HCT116 (cell line): ENCODE results near the gene THSD7B. TPM values are rescaled to one million over a fixed set of nuclear protein-coding genes. Genes with fewer than 3 reads are reported as not detected.

ENCODE experiments used
- ATAC-seq: fragments of 200-7000 bp; cut with Tn5 transposase; 2 replicates; pipeline ENCODE4 v1.9.1; 2020; ENCODE audit warnings: mild to moderate bottlenecking, moderate library complexity
- BruUV-seq: library from RNA; stranded (reverse); fragments of 400-500 nt; replicated peaks from 2 replicates; lab custom pipeline; 2021; lab: Mats Ljungman, UMichigan
- CTCF ChIA-PET: fragments of 300-600 bp; sonication (Branson Sonifier 250); formaldehyde crosslinking; loops from one replicate; lab custom pipeline; 2021; ENCODE audit warnings: antibody characterized with exemption; lab: Charles Lee
- POLR2A ChIA-PET: fragments of 300-600, 350-600 bp; sonication (Branson Sonifier 250); formaldehyde crosslinking; loops from one replicate; lab custom pipeline; 2021; ENCODE audit warnings: antibody characterized with exemption; lab: Charles Lee
- RAD21 ChIA-PET, 2 experiments: fragments of 300-600 bp; sonication (Branson Sonifier 250); formaldehyde crosslinking; loops; one replicate each; lab custom pipeline; 2023; ENCODE audit warnings: low total read pairs in 2 of 2; ENCODE audit not compliant: uncharacterized antibody in 2 of 2, unreplicated experiment in 2 of 2, low non-redundant PET in 1 of 2; lab: Charles Lee
- DNase-seq: peaks from one replicate; pipeline ENCODE4 v3.0.0-alpha.2; 2010; ENCODE audit warnings: low read depth, low spot score
- H2AFZ ChIP-seq: fragments of 200-600 bp; shearing (Covaris generic), sonication (generic); 2 replicates; pipeline ENCODE4 v1.6.1; 2017; ENCODE audit warnings: low read depth, mixed run types, mixed read lengths, antibody characterized with exemption, low read length; ENCODE audit not compliant: poor library complexity, severe bottlenecking
- H3K27ac ChIP-seq: 2 replicates; pipeline ENCODE4 v1.5.1; 2012; ENCODE audit warnings: low read depth, low read length
- H3K27me3 ChIP-seq: fragments of 200-600 bp; sonication (generic); 2 replicates; pipeline ENCODE4 v1.6.1; 2016; ENCODE audit warnings: mixed run types, low read length, mixed read lengths; ENCODE audit not compliant: insufficient read depth
- H3K36me3 ChIP-seq, 2 experiments: fragments of 200-500 bp in 1 of 2; fragments of 200-600 bp in 1 of 2; sonication (Bioruptor generic) in 1 of 2; sonication (generic) in 1 of 2; 2 replicates each; pipeline versions ENCODE4 v1.5.1 to v1.6.1; 2014 to 2016; ENCODE audit warnings: low read length in 2 of 2, inconsistent platforms in 1 of 2, mixed read lengths in 1 of 2, mixed run types in 1 of 2; ENCODE audit not compliant: insufficient read depth in 2 of 2, control insufficient read depth in 1 of 2
- H3K4me1 ChIP-seq, 2 experiments: fragments of 200-600 bp in 1 of 2; sonication (generic) in 1 of 2; 2 replicates each; pipeline versions ENCODE4 v1.5.1 to v1.6.1; 2012 to 2017; ENCODE audit warnings: low read length in 2 of 2, inconsistent platforms in 1 of 2, mild to moderate bottlenecking in 1 of 2, mixed read lengths in 1 of 2, mixed run types in 1 of 2, moderate library complexity in 1 of 2; ENCODE audit not compliant: insufficient read depth in 2 of 2, control insufficient read depth in 1 of 2
- H3K4me2 ChIP-seq: fragments of 200-600 bp; sonication (generic); 2 replicates; pipeline ENCODE4 v1.6.1; 2017; ENCODE audit warnings: mixed run types, low read length, mixed read lengths
- H3K4me3 ChIP-seq, 2 experiments: fragments of 200-600 bp in 1 of 2; sonication (generic) in 1 of 2; replicated peaks in 1 of 2; 2 replicates each; pipeline ENCODE4 v1.5.1; 2011 to 2016; ENCODE audit warnings: low read length in 2 of 2, control low read depth in 1 of 2, low read depth in 1 of 2, mild to moderate bottlenecking in 1 of 2, mixed read lengths in 1 of 2, mixed run types in 1 of 2
- H3K79me2 ChIP-seq: fragments of 200-600 bp; sonication (generic); 2 replicates; pipeline ENCODE4 v1.6.1; 2017; ENCODE audit warnings: mild to moderate bottlenecking, mixed run types, low read length, moderate library complexity, mixed read lengths; ENCODE audit not compliant: insufficient read depth
- H3K9ac ChIP-seq: fragments of 200-600 bp; sonication (generic); 2 replicates; pipeline ENCODE4 v1.6.1; 2016; ENCODE audit warnings: low read length, mixed read lengths
- H3K9me2 ChIP-seq: fragments of 200-600 bp; sonication (generic), shearing (Covaris generic); 2 replicates; pipeline ENCODE4 v1.6.1; 2017; ENCODE audit warnings: mixed run types, mild to moderate bottlenecking, moderate library complexity; ENCODE audit not compliant: insufficient read depth
- H3K9me3 ChIP-seq, 2 experiments: fragments of 200-500 bp in 1 of 2; fragments of 200-600 bp in 1 of 2; sonication (Bioruptor generic) in 1 of 2; sonication (generic) in 1 of 2; 2 replicates each; pipeline ENCODE4 v1.6.1; 2014 to 2017; ENCODE audit warnings: low read length in 2 of 2, mixed read lengths in 2 of 2, inconsistent platforms in 1 of 2, low read depth in 1 of 2, mild to moderate bottlenecking in 1 of 2, mixed run types in 1 of 2, moderate library complexity in 1 of 2; ENCODE audit not compliant: control insufficient read depth in 1 of 2, insufficient read depth in 1 of 2
- H4K20me1 ChIP-seq: fragments of 200-600 bp; sonication (generic), shearing (Covaris generic); 2 replicates; pipeline ENCODE4 v1.6.1; 2017; ENCODE audit warnings: mixed run types, mild to moderate bottlenecking, moderate library complexity; ENCODE audit not compliant: insufficient read depth
- ATF3 ChIP-seq: IDR thresholded peaks from 2 replicates; pipeline ENCODE4 v1.6.1; 2012
- CEBPB ChIP-seq: IDR thresholded peaks from 2 replicates; pipeline ENCODE4 v1.6.1; 2012; ENCODE audit warnings: low read depth
- CTCF ChIP-seq, 3 experiments: fragments of 200-600 bp in 1 of 3; sonication (generic) in 1 of 3; IDR thresholded peaks in 2 of 3; conservative IDR thresholded peaks in 1 of 3; 2 replicates each; pipeline ENCODE4 v1.5.1; 2012 to 2017; ENCODE audit warnings: low read depth in 2 of 3, low read length in 2 of 3, antibody characterized with exemption in 1 of 3, borderline replicate concordance in 1 of 3, control low read depth in 1 of 3, mild to moderate bottlenecking in 1 of 3, mixed read lengths in 1 of 3, mixed run types in 1 of 3, moderate library complexity in 1 of 3; ENCODE audit not compliant: insufficient read depth in 1 of 3
- EGR1 ChIP-seq: IDR thresholded peaks from 2 replicates; pipeline ENCODE4 v1.6.1; 2012; ENCODE audit warnings: low read depth
- ELF1 ChIP-seq: IDR thresholded peaks from 2 replicates; pipeline ENCODE4 v1.6.1; 2012; ENCODE audit warnings: low read depth, borderline replicate concordance
- JUND ChIP-seq: IDR thresholded peaks from 2 replicates; pipeline ENCODE4 v1.6.1; 2012
- MAX ChIP-seq: IDR thresholded peaks from 2 replicates; pipeline ENCODE4 v1.6.1; 2012
- POLR2A ChIP-seq: IDR thresholded peaks from 2 replicates; pipeline ENCODE4 v1.7.0; 2011; ENCODE audit warnings: borderline replicate concordance; ENCODE audit not compliant: insufficient read depth, insufficient read length; ENCODE audit errors: extremely low read depth
- RAD21 ChIP-seq: IDR thresholded peaks from 2 replicates; pipeline ENCODE4 v1.6.1; 2012; ENCODE audit warnings: low read depth, mild to moderate bottlenecking
- SIN3A ChIP-seq: IDR thresholded peaks from 2 replicates; pipeline ENCODE4 v1.6.1; 2012; ENCODE audit warnings: low read depth
- SP1 ChIP-seq: IDR thresholded peaks from 2 replicates; pipeline ENCODE4 v1.6.1; 2012; ENCODE audit warnings: low read depth
- TCF7L2 ChIP-seq: IDR thresholded peaks from 2 replicates; pipeline ENCODE4 v1.7.0; 2011; ENCODE audit warnings: borderline replicate concordance, inconsistent platforms; ENCODE audit not compliant: insufficient read depth, insufficient read length; ENCODE audit errors: extremely low read depth
- ZBTB33 ChIP-seq: IDR thresholded peaks from 2 replicates; pipeline ENCODE4 v1.6.1; 2011; ENCODE audit warnings: mild to moderate bottlenecking, low read length, moderate library complexity; ENCODE audit not compliant: insufficient replicate concordance; ENCODE audit errors: extremely low read depth
- ZFX ChIP-seq: fragments of 450-650 bp; IDR thresholded peaks from 2 replicates; pipeline ENCODE4 v1.6.1; 2017
- intact Hi-C: fragments of 100-400 bp; cut with micrococcal nuclease; formaldehyde crosslinking; loops from 2 replicates; pipeline ENCODE4 v1.10.0; 2022
- total RNA-seq: library from RNA; stranded (reverse); gene quantifications from one replicate; pipeline ENCODE4 v1.2.1, GENCODE V29; 2021; ENCODE audit not compliant: unreplicated experiment

The THSD7B gene
- total RNA-seq, 1 experiment from 2014 or later: not detected

GRCh38 chr2:137348301-137348700 lies 583.0 kb downstream of the THSD7B start:
- Histone ChIP-seq H3K9me2 (no peaks in the 10 kb centered on the region), H3K27me3 (no peaks in the 10 kb centered on the region), H3K4me3 (no peak overlapping the region), H3K27ac (no peak overlapping the region), H3K79me2 (no peaks in the 10 kb centered on the region)
- POLR2A ChIA-PET: no interaction called here
- no TSS peak for BruUV-seq
- RAD21 ChIA-PET: no interaction called here
- DNase-seq (no peak), ATAC-seq (no peak)
- CTCF ChIA-PET: no interaction called here
- TF ChIP-seq ZBTB33 (no peak), EGR1 (no peak), CEBPB (no peak), ELF1 (no peak), ZFX (no peak), SIN3A (no peak), RAD21 (no peak), TCF7L2 (no peak), SP1 (no peak)
- TF ChIP-seq, all 23 proteins: peak for 0
- intact Hi-C loops: no loop called here
- Histone ChIP-seq H4K20me1 (no peaks in the 10 kb centered on the region), H3K9me3 (peaks cover 7 to 29% of the 10 kb centered on the region in 2 experiments; a peak in 2 of 4 replicates), H3K4me1 (no peaks in the 10 kb centered on the region), H3K4me2 (no peak overlapping the region), H3K9ac (no peak overlapping the region), H2AFZ (no peak overlapping the region), H3K36me3 (no peaks in the 10 kb centered on the region)

- no peak for ATAC-seq
- TF ChIP-seq ZBTB33 (no peak), MAX (no peak), CTCF (IDR thresholded peaks at IDR 0.05 in 2 of 3, conservative IDR thresholded peaks at IDR 0.05 in 1 of 3; ENCODE audit: borderline replicate concordance in 1 of 3, insufficient read depth in 1 of 3, low read depth in 2 of 3, low read length in 2 of 3) (no peak), SP1 (no peak), ATF3 (no peak), JUND (no peak), POLR2A (no peak)
Measured at GRCh38 chr2:137357634-137358033, 592.3 kb downstream of the THSD7B start.

More at GRCh38 chr2:137357634-137358033, 592.3 kb downstream of the THSD7B start:
- no peaks in the 10 kb centered on the region for H3K36me3 ChIP-seq
- no peaks in the 10 kb centered on the region for H4K20me1 ChIP-seq
- BruUV-seq: no TSS peak
- H3K27ac ChIP-seq: no peak overlapping the region
- no peak overlapping the region for H3K9ac ChIP-seq
- no peak overlapping the region for H2AFZ ChIP-seq
- H3K27me3 ChIP-seq: no peaks in the 10 kb centered on the region
- no peak overlapping the region for H3K4me2 ChIP-seq
- CTCF ChIA-PET: no interaction called here
- H3K4me1 ChIP-seq: no peaks in the 10 kb centered on the region
- H3K79me2 ChIP-seq: no peaks in the 10 kb centered on the region
- H3K9me2 ChIP-seq: no peaks in the 10 kb centered on the region
- no peak for DNase-seq
- H3K9me3 ChIP-seq: peaks cover 7 to 10% of the 10 kb centered on the region in 2 experiments; a peak in 2 of 4 replicates
- RAD21 ChIA-PET: no interaction called here
- intact Hi-C loops: no loop called here
- no peak overlapping the region for H3K4me3 ChIP-seq
- POLR2A ChIA-PET: no interaction called here
